NCI-H187 treated with DMSO at 0.1 percent for 48 hours (cell line): Measurements from ENCODE around the gene ARMC6.

Experiments
- DNase-seq: peaks from one replicate; lab custom pipeline; 2025; lab: John Stamatoyannopoulos, UW

ARMC6 gene

DNA sequence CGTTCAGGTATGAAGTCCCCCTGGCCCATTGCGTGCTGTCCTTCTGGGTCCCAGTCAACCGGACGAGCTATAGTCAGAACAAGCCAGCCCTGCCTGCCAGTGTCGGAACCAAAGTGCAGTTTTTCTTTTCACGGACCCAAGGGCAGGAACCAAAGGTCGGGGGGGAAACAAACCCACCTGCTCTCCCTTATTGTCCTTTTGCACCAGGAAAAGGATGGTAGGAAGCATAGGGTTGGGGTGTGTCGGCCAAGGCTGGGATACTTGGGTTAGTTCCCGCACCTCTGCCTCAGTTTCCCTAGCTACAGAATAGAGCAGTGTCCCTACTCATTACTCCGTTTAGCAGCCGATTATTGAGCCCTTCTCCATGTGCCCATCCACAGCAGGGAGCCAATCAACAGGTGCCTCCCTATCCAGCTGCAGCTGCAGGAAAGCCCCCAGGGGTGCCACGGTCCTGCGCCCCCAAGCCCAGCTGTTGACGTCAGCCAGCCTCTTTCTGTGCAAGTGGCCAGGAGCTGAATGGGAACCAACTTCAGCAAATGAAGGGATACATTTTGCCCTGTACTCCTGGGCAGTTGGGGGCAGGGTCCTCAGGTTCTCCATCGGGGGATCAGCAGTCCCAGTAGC lies 21.0 kb downstream of the ARMC6 start:
- DNase-seq: no peak

DNA sequence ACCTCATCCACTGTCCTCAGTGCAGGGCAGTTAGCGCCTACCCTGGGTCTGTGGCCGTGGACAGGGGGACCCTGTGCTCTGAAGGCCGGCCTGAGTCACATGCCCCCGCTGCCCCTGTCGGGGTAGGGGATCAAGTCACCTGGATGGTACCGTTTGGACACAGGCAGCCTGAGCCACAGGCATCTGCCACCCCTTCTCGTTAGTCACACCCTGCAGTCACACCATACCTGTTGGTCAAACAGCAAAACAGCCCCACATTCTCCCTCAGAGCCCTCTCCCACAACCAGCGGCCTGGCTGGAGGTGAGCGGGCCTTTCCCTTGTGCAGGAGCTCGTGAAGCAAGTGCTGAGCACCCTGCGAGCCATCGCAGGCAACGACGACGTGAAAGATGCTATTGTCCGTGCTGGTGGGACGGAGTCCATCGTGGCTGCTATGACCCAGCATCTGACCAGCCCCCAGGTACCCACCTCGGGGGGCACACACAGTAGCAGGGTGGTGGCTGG lies 21.6 kb downstream of the ARMC6 start:
- DNase-seq: no peak

DNA sequence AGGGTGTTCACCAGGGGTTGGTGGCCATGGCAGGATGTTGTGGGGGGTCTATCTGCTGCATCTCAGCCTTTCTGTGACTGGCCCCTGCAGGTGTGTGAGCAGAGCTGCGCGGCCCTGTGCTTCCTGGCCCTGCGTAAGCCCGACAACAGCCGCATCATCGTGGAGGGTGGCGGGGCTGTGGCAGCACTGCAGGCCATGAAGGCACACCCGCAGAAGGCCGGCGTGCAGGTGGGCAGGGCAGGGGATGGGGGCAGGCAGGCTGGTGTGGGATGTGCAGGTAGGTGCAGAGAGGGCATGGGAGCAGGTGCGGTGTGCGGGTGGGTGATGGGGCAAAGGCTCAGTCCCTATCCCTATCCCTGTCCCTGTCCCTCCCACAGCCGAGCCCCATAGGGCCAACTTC lies 22.3 kb downstream of the ARMC6 start:
- DNase-seq: no peak

DNA sequence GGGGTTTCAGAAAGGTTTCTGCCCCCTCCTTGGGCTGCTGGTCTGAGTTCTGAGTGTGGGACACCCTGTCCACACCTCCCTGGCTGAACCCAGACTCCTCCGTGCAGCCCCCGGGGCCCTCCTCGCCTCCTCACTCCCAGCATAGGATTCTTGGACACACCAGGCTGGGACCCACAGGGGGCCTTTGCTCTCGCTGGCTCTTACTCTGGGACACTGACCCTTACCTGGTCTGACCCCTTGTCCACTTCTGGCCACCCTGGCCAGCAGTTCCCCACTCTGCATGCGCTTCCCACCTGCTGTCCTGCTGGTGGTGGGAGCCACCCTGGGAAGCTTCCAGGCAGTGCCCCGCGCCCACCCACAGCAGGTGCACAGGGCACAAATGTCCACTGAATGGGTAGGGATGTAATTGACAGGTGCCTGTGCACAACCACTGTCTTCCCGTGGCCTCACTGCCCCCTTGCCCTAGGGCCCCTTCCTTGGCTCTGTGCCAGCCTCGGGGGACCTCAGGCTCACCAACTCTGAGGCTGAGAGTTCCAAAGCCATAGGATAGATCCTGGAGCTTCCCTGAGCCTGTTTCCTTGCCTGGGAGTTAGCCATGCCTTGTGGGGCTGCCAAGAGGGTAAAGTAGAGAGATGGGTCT lies 23.4 kb downstream of the ARMC6 start:
- DNase-seq: no peak

DNA sequence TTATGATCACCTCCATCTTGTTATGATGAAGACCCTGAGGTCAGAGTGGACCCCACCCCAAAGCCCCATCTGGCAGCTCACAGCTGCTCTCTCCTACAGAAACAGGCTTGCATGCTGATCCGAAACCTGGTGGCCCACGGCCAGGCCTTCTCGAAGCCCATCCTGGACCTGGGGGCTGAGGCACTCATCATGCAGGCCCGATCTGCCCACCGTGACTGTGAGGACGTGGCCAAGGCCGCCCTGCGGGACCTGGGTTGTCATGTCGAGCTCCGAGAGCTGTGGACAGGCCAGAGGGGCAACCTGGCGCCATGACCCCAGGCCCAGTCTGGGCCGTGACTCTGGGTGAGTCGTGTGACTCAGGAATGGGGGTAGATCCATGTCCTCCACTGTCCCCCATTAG lies 23.9 kb downstream of the ARMC6 start:
- no peak for DNase-seq

DNA sequence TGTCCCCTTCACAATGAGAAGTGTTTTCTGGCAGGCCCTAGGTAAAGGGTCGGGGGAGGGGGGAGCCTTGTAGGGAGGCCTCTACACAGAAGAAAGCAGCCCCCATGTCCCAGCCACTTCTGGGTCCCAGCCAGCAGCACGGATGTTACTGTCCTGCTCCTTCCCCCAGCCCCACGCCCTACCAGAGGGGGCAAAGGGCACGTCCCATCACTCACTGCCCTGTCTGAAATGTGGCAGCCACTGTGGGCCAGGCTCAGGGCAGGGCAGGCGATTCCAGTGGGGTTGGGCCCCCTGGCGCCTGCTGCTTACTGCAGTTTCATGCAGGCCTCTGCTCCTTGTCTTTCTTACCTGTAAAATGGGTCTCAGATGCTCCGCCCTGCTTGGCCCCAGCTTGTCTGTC lies 24.3 kb downstream of the ARMC6 start:
- no peak for DNase-seq

DNA sequence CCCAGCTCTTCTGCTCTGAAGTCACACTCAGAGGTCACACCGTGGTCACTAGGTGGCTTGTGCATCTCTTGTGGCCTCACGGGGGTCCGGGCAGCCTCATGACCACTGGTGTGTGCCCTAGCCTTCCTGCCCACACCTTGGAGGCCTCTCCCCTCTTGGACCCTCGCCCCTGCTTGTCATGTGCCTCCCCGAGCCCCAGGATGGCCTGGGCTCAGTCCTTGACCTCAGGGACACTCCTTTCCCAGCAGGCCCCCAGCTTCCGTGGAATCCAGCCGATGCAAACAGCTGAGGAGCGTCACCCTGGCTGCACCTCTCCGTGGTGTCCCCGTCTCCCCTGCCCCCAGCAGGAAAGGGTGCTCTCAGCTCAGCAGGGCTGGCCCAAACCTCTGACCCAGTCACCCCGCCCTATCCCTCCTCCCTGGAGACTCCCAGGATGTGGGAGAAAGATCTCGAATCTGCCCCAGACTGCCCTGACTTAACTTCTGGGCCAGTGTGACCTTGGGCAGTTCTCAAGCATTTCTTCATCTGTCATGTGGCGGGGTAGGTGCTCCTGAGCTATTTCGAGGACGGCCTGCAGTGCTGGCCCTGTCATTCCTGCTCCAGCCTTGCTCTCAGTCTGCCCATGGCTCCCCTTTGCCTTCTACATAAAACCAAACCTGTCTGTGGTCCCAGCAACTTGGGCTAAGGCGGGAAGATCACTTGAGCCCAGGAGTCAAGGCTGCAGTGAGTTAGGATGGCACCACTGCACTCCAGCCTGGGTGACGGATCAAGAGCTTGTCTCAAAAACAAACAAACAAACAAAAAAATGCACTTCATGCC lies 25.8 kb downstream of the ARMC6 start:
- no peak for DNase-seq

DNA sequence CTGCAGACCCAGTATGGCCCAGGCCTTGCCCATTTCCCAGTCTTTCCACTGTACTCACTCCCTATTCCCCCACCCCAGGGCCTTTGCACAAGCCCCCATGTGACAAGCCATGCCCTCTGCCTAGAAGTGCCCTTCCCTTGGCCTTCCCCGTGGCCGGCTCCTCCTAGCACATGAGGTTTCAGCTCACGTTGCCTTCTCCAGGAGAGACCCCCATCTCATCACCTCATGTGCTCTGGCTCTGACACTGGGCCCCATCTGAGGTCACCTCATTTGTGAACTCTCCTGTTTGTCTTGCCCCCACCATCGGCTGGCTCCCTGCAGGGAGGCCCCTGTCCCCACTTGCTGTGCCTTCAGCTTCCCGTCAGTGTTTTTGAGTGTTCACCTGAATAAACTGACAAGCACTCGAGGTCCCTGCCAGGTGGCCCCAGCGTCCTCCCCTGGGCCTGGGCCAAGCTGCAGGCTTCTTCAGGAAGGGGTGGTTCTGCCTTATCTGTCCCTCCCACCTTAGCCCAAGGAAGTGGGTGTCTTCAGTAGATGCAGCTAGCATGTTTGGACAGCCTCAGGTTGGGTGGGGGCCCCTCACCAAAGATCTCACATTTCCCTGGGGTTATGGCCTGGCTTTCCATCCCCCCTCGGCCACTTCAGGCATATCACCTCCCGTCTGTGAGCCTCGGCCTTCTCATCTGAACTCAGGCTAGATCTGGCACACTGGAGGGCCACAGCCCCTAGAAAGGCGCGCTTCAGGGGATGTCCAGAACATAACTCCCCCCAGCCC lies 26.6 kb downstream of the ARMC6 start:
- DNase-seq: no peak

DNA sequence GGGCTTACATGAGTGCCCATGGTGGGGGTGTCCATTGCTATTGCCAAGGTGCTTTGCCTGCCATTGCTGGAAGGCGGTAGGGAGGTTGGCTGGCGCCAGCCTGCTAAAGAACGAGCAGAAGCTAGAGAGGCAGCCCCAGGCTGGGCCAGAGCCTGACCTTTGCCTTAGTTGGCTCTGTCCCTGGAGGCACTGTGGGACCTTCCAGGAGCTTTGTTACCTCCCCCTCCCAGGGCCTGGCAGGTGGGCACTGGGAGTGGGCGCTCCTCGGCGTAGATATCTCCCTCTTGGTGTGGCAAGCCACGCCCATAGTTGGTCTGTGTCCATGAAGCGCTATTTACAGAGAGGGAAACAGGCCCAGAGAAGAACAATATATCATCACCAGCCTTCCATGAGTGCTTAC lies 28.1 kb downstream of the ARMC6 start:
- no peak for DNase-seq

DNA sequence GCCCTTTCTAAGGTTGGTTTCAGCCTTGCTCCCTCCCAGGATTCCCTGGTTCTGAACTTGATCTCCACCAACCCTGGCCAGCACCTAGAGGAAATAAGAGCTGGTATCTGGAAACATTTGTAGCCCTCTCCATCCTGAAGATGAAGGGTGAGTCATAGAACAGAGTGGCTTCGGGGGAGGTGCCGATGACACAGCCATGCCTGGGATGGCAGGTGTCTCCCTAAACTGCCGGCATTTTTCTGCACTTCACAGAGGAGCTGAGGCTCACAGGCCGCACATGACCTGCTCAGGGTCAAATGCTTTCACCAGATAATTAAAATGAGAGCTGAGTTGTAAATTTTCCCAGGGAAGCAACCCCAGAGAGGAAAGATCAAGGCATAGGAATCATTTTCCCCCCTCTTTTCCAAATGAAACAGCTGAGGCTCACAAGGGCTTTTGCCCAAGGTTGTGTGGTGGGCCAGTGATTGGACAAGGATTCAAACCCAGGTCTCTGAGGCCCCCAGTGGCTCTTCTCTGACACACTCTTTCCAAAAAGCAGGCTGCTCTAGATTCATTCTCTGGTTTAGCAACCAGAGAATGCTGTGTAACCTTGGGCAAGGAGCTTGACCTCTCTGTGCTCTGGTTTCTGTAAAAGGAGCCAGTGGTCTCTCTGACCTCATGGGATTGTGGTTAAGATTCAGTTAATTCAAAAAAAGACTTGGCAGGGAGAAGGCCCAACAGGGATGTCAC lies 29.2 kb downstream of the ARMC6 start:
- DNase-seq: no peak

DNA sequence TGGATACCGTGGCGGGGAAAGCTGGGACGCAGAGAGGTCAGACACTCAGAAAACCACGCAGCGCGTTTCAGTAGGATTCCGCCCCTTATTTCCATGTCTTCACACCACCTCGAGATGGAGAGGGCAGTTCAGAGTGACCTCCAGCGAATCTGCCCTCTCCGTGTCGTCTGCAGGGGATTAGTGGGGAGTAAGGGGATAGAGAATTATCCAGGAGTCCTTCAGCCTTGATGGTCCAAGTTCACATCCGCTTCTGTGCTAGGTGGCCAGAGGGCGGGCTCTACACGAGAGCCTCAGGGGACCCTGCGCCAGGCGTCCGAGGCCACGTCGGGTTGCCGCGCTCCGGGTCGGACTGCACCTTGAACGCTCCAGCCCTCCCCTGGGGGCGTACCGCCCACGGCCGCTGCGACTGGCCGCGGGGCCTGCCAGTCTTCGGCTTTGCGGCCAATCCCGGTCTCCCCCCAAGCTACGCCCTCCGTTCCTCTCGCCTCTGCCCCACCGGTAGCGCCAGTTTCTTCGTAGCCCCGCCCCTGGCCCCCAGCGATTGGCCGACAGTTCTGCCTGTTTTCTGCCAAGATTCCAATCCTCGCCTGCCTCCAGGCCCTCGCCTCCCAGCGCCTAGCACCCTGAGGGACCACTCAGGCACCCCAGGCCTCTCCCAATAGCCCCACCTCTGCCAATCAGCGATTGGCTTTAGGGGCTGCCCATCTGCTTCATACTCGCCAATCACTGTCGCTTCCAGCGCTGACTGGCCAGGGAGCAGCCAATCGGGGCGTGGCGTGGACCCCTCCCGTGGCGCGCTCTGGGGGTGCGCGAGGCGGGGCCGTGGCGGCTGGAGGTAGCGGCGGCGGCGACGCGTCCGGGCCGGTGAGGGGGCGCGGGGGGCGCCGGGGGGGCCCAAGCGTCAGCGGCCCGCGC lies 30.0 kb downstream of the ARMC6 start, which contains the start of gene SLC25A42:
TSS of gene SLC25A42 (plus strand) at position 812 of the 915 bp plus-strand sequence. CDS start 32,131 bp downstream, outside the sequence.
- DNase-seq: peak; percentile 94

DNA sequence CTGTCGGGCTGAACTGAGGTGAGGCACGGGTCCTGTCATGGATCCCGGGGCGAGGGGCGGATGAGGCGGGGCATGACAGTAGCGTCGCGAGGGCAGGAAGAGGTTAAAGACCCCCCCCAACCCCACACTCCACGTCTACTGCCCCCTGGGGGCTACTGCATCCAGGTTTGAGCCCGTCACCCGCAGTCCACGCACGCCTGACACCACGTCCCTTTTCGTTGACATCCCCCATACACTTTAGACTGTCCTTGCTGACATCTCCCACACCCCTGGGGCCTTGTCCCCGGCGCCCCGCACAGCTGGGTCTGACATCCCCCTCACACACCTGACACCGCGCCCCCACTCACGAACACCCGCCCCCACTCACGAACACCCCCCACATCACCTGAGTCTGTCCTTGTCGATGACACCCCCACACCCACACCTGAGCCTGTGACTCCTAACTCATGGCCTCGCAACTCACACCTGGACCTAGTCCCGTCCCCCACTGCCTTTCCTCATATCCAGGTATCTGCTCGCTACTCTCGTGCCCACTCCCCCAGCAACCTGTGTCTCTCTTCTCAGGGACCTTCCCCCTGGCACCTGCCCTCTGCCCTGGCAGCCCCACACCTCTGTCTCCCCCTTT lies 30.8 kb downstream of the ARMC6 start:
- no peak for DNase-seq

DNA sequence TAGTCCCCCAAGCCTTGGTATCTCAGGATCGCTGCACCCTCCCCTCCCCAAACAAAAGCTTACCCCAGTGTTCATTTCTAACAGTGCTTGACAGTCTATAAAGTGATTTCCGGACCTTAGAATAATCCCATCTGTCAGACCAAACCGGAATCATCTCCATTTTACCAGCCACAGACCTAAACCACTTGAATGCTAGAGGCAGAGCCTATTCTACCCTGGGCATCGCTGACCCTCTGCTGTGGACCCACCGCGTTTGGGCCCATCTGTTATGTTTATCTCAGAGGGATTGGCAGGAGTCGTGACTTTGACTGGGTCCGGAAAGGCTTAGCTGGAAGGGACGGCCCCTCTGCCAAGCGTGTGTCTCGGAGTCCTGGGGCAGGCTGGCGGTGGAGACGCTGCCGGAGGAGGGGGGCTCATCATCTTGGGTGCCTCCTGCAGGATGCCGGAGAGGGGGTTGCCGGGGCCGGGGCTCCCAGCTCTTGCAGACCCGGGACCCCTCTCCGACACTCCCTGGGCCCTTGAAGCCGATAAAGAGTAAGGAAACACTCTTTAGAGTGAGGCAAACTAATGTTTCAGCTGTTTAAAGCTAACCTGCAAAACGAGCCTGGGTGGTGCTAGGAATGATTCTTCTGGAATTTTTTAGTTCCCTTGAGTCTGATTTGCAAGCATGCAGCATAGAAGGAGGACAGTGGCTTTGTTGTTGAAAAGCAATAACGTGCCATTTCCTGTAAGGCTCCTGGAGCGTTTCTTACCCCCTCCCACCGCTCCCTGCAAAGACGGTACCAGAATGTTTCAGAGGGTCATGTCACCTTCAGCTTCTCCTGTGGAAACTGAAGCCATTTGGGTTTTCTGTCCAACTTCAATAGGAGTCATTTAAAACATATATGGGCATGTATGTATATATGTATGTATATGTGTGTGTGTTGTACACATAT lies 31.7 kb downstream of the ARMC6 start:
- DNase-seq: no peak

DNA sequence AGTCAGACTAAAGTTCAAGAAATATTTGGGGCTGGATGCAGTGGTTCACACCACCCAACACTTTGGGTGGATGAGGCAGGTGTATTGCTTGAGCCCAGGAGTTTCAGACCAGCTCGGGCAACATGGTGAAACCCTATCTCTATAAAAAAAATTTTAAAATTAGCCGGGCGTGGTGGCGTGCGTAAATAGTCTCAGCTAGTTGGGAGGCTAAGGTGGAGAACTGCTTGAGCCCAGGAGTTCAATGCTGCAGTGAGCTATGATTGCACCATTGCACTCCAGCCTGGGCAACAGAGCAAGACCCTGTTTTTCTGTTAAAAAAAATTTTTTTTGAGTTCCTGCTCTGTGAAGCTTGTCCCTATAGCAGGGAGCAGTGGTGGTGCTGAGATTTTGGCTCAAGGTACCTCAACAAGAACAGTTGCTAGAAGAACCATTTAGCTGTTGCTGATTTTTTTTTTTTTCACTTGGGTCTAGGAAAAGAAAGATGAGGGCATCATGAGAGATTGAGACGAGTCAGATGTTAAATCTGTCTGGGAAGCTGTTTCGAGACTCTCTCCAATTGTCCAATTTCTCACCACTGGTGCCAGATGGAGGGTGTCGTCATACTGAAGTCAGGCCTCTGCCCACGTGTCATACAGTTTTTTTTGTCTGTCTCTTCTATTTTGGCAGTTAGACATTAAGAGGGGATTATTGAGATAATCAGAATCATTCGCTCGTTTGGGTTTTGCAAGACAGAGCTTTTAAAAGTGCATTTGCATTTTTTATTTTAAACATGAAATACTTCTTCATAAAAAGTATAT lies 34.1 kb downstream of the ARMC6 start:
- no peak for DNase-seq

DNA sequence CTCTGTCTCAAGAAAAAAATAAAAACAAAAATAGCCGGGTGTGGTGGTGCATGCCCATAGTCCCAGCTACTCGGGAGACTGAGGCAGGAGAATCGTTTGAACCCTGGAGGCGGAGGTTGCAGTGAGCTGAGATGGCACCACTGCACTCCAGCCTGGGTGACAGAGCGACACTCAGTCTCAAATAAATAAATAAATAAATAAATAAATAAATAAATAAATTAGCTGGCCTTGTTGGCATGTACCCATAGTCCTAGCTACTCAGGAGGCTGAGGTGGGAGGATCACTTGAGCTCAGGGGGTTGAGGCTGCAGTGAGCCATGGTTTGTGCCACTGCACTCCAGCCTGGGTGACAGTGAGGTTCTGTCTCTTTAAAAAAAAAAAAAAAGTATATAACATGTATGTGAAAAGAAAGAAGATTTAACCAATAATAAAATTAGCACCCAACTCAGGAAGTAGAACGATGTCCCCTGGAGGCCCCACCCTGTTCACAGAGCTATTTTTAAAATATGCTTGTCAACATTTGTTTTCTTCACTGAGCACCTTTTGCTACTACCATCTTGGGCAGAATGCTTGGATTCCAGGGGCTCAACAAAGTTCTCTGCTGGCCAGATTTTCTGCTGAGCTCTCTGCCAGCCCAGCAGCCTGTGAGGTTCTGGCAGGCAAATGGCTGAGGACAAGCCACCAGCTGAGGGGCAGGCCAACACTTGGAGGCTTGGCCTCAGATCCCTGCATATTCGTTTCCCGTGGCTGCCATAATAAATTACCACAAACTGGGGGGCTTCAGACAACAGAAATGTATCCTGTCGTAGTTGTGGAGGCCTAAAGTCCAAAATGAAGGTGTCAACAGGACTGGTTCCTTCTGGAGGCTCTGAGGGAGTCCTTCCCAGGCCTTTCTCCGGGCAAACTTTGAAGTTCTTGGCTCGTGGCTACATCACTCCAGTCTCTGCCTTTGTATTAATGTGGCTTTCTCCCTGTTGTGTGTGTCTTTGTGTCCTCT lies 35.6 kb downstream of the ARMC6 start:
- no peak for DNase-seq

DNA sequence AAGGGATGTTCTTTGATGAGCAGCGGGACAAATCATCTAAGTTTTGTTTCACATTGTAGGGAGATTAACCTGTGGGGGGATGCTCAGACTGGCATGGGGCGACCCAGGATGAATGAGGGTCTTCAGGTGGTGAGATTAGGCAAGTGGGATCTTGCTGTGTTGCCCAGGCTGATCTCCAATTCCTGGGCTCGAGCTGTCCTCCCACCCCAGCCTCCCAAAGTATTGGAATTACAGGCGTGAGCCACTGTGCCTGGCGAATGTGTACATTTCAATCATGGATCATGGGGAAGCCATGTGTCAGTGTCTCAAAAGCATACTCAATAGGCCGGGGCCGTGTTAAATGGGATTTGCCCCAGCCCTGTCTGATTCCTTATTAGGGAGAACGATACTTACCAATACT lies 38.5 kb downstream of the ARMC6 start:
- no peak for DNase-seq
